ENCODE measurements around the gene USF1.

DNA sequence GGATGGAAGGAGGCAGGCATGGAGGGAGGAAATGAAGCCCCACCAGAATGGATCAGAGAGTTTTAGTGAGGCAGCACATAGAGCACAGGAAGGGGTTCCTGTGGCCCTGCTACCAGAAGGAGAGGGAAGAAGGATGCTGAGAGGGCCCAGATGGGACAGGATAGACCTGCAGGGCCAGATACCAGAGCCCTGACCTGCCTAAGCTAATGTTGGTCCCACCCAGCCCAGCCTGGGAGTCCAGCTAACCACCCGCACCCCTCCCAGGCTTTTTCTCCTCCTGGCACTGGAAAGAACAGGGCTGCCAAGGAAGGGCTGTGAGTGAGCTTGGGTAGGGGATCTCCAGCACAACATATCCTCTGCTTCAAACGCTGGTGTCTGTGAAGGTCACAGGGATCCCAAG lies 36.7 kb upstream of the USF1 start:
- TF ChIP-seq CREB1 (IDR thresholded peaks at IDR 0.05; ENCODE audit: low read depth) (no peak), CEBPB (IDR thresholded peaks at IDR 0.05) (no peak), RAD21 (IDR thresholded peaks at IDR 0.05; ENCODE audit: low read depth) (no peak), MAX (IDR thresholded peaks at IDR 0.05) (no peak), EGR1 (IDR thresholded peaks at IDR 0.05) (no peak)
- TF ChIP-seq, protein P1, sequence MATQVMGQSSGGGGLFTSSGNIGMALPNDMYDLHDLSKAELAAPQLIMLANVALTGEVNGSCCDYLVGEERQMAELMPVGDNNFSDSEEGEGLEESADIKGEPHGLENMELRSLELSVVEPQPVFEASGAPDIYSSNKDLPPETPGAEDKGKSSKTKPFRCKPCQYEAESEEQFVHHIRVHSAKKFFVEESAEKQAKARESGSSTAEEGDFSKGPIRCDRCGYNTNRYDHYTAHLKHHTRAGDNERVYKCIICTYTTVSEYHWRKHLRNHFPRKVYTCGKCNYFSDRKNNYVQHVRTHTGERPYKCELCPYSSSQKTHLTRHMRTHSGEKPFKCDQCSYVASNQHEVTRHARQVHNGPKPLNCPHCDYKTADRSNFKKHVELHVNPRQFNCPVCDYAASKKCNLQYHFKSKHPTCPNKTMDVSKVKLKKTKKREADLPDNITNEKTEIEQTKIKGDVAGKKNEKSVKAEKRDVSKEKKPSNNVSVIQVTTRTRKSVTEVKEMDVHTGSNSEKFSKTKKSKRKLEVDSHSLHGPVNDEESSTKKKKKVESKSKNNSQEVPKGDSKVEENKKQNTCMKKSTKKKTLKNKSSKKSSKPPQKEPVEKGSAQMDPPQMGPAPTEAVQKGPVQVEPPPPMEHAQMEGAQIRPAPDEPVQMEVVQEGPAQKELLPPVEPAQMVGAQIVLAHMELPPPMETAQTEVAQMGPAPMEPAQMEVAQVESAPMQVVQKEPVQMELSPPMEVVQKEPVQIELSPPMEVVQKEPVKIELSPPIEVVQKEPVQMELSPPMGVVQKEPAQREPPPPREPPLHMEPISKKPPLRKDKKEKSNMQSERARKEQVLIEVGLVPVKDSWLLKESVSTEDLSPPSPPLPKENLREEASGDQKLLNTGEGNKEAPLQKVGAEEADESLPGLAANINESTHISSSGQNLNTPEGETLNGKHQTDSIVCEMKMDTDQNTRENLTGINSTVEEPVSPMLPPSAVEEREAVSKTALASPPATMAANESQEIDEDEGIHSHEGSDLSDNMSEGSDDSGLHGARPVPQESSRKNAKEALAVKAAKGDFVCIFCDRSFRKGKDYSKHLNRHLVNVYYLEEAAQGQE (IDR thresholded peaks at IDR 0.05; ENCODE audit: low read depth), result no peak
